Type B pancreatic cell (in vitro differentiated cells): Measurements from ENCODE around the gene OR2L2. TPM values are rescaled to one million over a fixed set of nuclear protein-coding genes. Genes with fewer than 3 reads are reported as not detected.
"Not testable (repeated sequence)": the region's sequence is repeated elsewhere in the genome, so short reads cannot be mapped to it uniquely, and the experiment has no call there.

Experiments
- DNase-seq: peaks from one replicate; pipeline ENCODE4 v3.0.0; 2021; ENCODE audit warnings: mixed read lengths; ENCODE audit not compliant: unreplicated experiment; ENCODE audit errors: extremely low spot score
- H3K27ac Mint-ChIP-seq: 2 replicates; pipeline ENCODE4 v1.8.0; 2021; ENCODE audit warnings: mild to moderate bottlenecking, mixed read lengths
- H3K27me3 Mint-ChIP-seq: 2 replicates; pipeline ENCODE4 v1.8.0; 2021; ENCODE audit warnings: mixed read lengths
- H3K36me3 Mint-ChIP-seq: 2 replicates; pipeline ENCODE4 v1.8.0; 2021; ENCODE audit warnings: mixed read lengths
- H3K4me1 Mint-ChIP-seq: one replicate; pipeline ENCODE4 v1.8.0; 2021; ENCODE audit warnings: mixed read lengths; ENCODE audit not compliant: unreplicated experiment
- H3K4me3 Mint-ChIP-seq: 2 replicates; pipeline ENCODE4 v1.8.0; 2021; ENCODE audit warnings: mild to moderate bottlenecking, mixed read lengths
- H3K9me3 Mint-ChIP-seq: 2 replicates; pipeline ENCODE4 v1.8.0; 2021; ENCODE audit warnings: mixed read lengths
- total RNA-seq: library from RNA; stranded (reverse); gene quantifications from 2 replicates; pipeline ENCODE4 v1.2.1, GENCODE V29; 2021; ENCODE audit warnings: low replicate concordance
- TF ChIP-seq, protein P1 (sequence below): fragments of 200-600 bp; sonication (generic); conservative IDR thresholded peaks from 2 replicates; pipeline ENCODE4 v1.5.0; 2021; ENCODE audit warnings: antibody characterized with exemption, mild to moderate bottlenecking

The OR2L2 gene
- total RNA-seq, 1 donor from 2014 or later, result 0.07 TPM

DNA sequence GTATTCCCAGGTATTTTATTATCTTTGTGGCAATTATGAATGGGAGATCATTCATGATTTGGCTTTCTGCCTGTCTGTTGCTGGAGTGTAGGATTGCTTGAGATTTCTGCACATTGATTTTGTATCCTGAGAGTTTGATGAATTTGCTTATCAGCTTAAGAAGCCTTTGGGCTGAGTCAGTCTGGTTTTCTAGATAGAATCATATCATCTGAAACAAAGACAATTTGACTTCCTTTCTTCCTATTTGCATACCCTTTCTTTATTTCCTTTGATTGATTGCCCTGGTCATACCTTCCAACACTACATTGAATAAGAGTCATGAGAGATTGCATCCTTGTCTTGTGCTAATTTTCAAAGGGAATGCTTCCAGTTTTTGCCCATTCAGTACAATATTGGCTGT, 24.8 kb downstream of the OR2L2 start:
- Mint-ChIP-seq H3K4me1 (no peaks in the 10 kb centered on the region), H3K4me3 (no peak overlapping the region), H3K36me3 (no peaks in the 10 kb centered on the region), H3K27me3 (no peaks in the 10 kb centered on the region), H3K9me3 (peaks cover 13% of the 10 kb centered on the region), H3K27ac (no peak overlapping the region)
- DNase-seq, result no peak
- TF ChIP-seq, protein P1, sequence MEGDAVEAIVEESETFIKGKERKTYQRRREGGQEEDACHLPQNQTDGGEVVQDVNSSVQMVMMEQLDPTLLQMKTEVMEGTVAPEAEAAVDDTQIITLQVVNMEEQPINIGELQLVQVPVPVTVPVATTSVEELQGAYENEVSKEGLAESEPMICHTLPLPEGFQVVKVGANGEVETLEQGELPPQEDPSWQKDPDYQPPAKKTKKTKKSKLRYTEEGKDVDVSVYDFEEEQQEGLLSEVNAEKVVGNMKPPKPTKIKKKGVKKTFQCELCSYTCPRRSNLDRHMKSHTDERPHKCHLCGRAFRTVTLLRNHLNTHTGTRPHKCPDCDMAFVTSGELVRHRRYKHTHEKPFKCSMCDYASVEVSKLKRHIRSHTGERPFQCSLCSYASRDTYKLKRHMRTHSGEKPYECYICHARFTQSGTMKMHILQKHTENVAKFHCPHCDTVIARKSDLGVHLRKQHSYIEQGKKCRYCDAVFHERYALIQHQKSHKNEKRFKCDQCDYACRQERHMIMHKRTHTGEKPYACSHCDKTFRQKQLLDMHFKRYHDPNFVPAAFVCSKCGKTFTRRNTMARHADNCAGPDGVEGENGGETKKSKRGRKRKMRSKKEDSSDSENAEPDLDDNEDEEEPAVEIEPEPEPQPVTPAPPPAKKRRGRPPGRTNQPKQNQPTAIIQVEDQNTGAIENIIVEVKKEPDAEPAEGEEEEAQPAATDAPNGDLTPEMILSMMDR, result no peak

DNA sequence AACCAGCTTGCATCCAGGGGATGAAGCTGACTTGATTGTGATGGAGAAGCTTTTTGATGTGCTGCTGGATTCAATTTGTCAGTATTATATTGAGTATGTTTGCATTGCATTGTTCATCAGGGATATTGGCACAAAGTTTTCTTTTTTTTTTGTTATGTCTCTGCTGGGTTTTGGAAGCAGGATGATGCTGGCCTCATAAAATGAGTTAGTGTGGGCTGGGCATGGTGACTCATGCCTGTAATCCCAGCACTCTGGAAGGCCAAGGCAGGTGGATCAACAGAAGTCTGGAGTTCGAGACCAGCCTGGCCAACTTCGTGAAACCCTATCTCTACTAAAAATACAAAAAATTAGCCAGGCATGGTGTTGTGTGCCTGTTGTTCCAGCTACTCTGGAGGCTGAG, 25.4 kb downstream of the OR2L2 start:
- Mint-ChIP-seq H3K27ac (no peak overlapping the region), H3K27me3 (no peaks in the 10 kb centered on the region), H3K4me1 (no peaks in the 10 kb centered on the region), H3K4me3 (no peak overlapping the region), H3K36me3 (no peaks in the 10 kb centered on the region), H3K9me3 (peaks cover 13% of the 10 kb centered on the region)
- no peak for DNase-seq
- TF ChIP-seq, protein P1, result no peak

DNA sequence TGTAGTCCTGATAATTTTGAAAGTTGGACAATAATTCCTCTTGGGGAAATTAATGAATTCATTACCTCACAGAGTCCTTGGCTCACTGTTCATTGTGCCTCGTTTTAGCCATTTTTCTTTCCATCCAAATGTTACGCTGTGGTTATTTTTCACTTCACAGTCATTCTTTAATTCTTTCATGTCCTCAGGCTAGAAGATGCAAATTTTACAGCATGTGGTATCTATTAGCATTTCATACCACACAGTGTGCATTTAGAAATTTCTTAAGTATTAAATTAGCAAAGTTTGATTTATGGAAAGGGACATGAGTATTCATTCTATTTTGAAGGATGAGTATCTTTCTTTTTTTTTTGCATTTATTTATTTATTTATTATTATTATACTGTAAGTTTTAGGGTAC, 35.2 kb downstream of the OR2L2 start:
- no peaks in the 10 kb centered on the region for H3K36me3 Mint-ChIP-seq
- no peak overlapping the region for H3K27ac Mint-ChIP-seq

DNA sequence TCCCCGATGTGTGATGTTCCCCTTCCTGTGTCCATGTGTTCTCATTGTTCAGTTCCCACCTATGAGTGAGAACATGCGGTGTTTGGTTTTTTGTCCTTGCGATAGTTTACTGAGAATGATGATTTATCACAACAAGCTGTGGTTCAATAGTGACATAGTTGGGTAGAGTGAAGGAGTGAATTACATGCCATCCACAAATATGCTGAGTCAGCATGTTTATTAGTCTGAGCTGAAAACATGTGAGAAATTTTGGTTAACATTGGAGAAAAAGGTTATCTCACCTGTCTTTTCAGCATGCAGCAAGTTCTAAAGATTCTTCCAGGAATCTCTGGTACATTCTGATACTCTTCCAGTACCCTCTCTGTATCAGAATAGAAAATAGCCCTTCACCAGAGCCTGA, 35.7 kb downstream of the OR2L2 start:
- no peak for DNase-seq
- Mint-ChIP-seq H3K4me1 (no peaks in the 10 kb centered on the region), H3K27me3 (no peaks in the 10 kb centered on the region), H3K27ac (no peak overlapping the region), H3K36me3 (no peaks in the 10 kb centered on the region), H3K4me3 (no peak overlapping the region), H3K9me3 (peaks cover 6% of the 10 kb centered on the region)
- TF ChIP-seq, protein P1, result no peak

More for the DNA sequence above, 35.2 kb downstream of the OR2L2 start:
- no peaks in the 10 kb centered on the region for H3K27me3 Mint-ChIP-seq
- H3K9me3 Mint-ChIP-seq, result peaks cover 9% of the 10 kb centered on the region
- TF ChIP-seq, protein P1, result no peak
- H3K4me3 Mint-ChIP-seq, result no peak overlapping the region
- no peaks in the 10 kb centered on the region for H3K4me1 Mint-ChIP-seq
- no peak for DNase-seq

DNA sequence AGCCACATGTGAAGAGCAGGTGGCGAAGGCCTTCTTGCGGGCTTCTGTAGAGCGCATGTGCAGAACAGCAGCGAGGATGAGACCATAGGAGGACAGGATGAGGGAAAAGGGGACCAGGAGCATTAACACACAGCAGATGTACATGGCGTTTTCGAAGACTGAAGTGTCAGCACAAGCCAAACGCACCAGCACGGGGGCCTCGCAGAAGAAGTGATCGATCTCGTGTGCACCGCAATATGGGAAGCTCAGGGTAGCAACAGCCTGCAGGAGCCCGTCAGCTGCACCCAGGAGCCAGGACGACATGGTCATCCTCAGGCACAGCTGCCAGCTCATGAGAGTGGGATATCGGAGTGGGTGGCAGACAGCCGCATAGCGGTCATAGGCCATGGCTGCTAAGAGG, 54.0 kb downstream of the OR2L2 start:
- H3K4me3 Mint-ChIP-seq, H3K4me1 Mint-ChIP-seq, DNase-seq, H3K9me3 Mint-ChIP-seq, H3K27me3 Mint-ChIP-seq, H3K27ac Mint-ChIP-seq, H3K36me3 Mint-ChIP-seq: not testable (repeated sequence)

Other genes starting within 250 kb of the OR2L2 start
- gene OR14A16, start 206.0 kb upstream of the OR2L2 start, total RNA-seq, result not detected in 2 replicates
- gene OR11L1, start 188.2 kb upstream of the OR2L2 start, total RNA-seq, result not detected in 2 replicates
- 0.17 and 0.81 TPM in 2 replicates for gene TRIM58, start 172.9 kb upstream of the OR2L2 start, total RNA-seq
- gene OR2W3, start 134.5 kb upstream of the OR2L2 start, total RNA-seq, result not detected in 2 replicates
- not detected in 2 replicates for gene OR2T8, start 109.8 kb upstream of the OR2L2 start, total RNA-seq
- not detected in 2 replicates for gene OR2AJ1, start 105.2 kb upstream of the OR2L2 start, total RNA-seq
- not detected in 2 replicates for gene OR2L8, start 81.2 kb upstream of the OR2L2 start, total RNA-seq
- not detected in 2 replicates for gene OR2AK2, start 64.8 kb upstream of the OR2L2 start, total RNA-seq
- gene OR2L5, start 16.4 kb upstream of the OR2L2 start, total RNA-seq, result not detected in 2 replicates
- gene OR2L3, start 16.8 kb downstream of the OR2L2 start, total RNA-seq, result not detected in 2 replicates
- not detected in 2 replicates for gene OR2L13, start 65.1 kb downstream of the OR2L2 start, total RNA-seq
- not detected in 2 replicates for gene OR2M5, start 115.1 kb downstream of the OR2L2 start, total RNA-seq
- gene OR2M2, start 144.8 kb downstream of the OR2L2 start, total RNA-seq, result not detected in 2 replicates
- not detected in 2 replicates for gene OR2M3, start 167.2 kb downstream of the OR2L2 start, total RNA-seq
- not detected in 2 replicates for gene OR2M4, start 201.3 kb downstream of the OR2L2 start, total RNA-seq
- gene OR2T33, start 247.9 kb downstream of the OR2L2 start, total RNA-seq, result not detected in 2 replicates